NCI-H1092 treated with DMSO at 0.1 percent for 48 hours (cell line): ENCODE data around the gene FBXW8.

ENCODE experiments used
- DNase-seq: peaks from one replicate; lab custom pipeline; 2025; lab: John Stamatoyannopoulos, UW

The FBXW8 gene

GRCh38 chr12:116924558-116925453 lies 14.1 kb downstream of the FBXW8 start:
- no peak for DNase-seq

GRCh38 chr12:116926283-116927243 lies 15.8 kb downstream of the FBXW8 start:
- no peak for DNase-seq

GRCh38 chr12:116927244-116927940 lies 16.6 kb downstream of the FBXW8 start:
- DNase-seq = peak; percentile 29

GRCh38 chr12:116928504-116928903 lies 17.8 kb downstream of the FBXW8 start:
- DNase-seq = no peak

GRCh38 chr12:116929885-116930284 lies 19.1 kb downstream of the FBXW8 start:
- no peak for DNase-seq

- DNase-seq = no peak
Measured at GRCh38 chr12:116931665-116932064, 20.9 kb downstream of the FBXW8 start.

GRCh38 chr12:116933091-116933490 lies 22.3 kb downstream of the FBXW8 start:
- peak; percentile 76 for DNase-seq

GRCh38 chr12:116933512-116934246 lies 22.9 kb downstream of the FBXW8 start:
- peak; percentile 5 for DNase-seq

GRCh38 chr12:116934908-116935705 lies 24.4 kb downstream of the FBXW8 start:
- no peak for DNase-seq

GRCh38 chr12:116937640-116938039 lies 26.9 kb downstream of the FBXW8 start:
- DNase-seq = no peak

GRCh38 chr12:116939734-116940133 lies 29.0 kb downstream of the FBXW8 start:
- peak; percentile 3 for DNase-seq

- no peak for DNase-seq
Measured at GRCh38 chr12:116941188-116941587, 30.4 kb downstream of the FBXW8 start.

- DNase-seq = no peak
Measured at GRCh38 chr12:116943419-116944372, 32.9 kb downstream of the FBXW8 start.

- no peak for DNase-seq
Measured at GRCh38 chr12:116945886-116946550, 35.3 kb downstream of the FBXW8 start.

- DNase-seq = no peak
Measured at GRCh38 chr12:116948298-116948697, 37.5 kb downstream of the FBXW8 start.

GRCh38 chr12:116950628-116951325 lies 40.0 kb downstream of the FBXW8 start:
- peak; percentile 20 for DNase-seq

- DNase-seq = peak; percentile 49
Measured at GRCh38 chr12:116954710-116955381, 44.1 kb downstream of the FBXW8 start.
